SU-DHL-6 (cell line): ENCODE data around the gene ROBO2.

ENCODE experiments used
- H2AFZ ChIP-seq: fragments of 200-600 bp; sonication (generic); 2 replicates; pipeline ENCODE4 v1.6.1; 2014; ENCODE audit warnings: low read depth, mild to moderate bottlenecking, moderate library complexity, mixed read lengths, antibody characterized with exemption, low read length; ENCODE audit not compliant: severe bottlenecking
- H3F3A ChIP-seq: fragments of 200-600 bp; shearing (Covaris generic); 2 replicates; pipeline ENCODE4 v1.6.0; 2016; ENCODE audit warnings: antibody characterized with exemption, mild to moderate bottlenecking; ENCODE audit not compliant: insufficient read depth
- H3K27ac ChIP-seq: fragments of 200-600 bp; sonication (generic); 2 replicates; pipeline ENCODE4 v1.5.1; 2016; ENCODE audit warnings: low read depth, mild to moderate bottlenecking, low read length, moderate library complexity, mixed read lengths
- H3K27me3 ChIP-seq: fragments of 200-600 bp; sonication (generic), shearing (Covaris generic); 2 replicates; pipeline ENCODE4 v1.6.0; 2014; ENCODE audit warnings: mild to moderate bottlenecking, low read length
- H3K36me3 ChIP-seq: fragments of 200-600 bp; sonication (generic); 2 replicates; pipeline ENCODE4 v1.6.1; 2014; ENCODE audit warnings: mild to moderate bottlenecking, low read length, mixed read lengths
- H3K4me2 ChIP-seq: fragments of 300-600, 200-600 bp; shearing (Covaris generic), sonication (generic); 2 replicates; pipeline ENCODE4 v1.6.0; 2014; ENCODE audit warnings: low read length, low read depth, mild to moderate bottlenecking; ENCODE audit not compliant: poor library complexity, severe bottlenecking
- H3K4me3 ChIP-seq: fragments of 200-600 bp; sonication (generic); 2 replicates; pipeline ENCODE4 v1.5.1; 2014; ENCODE audit warnings: antibody characterized with exemption, low read length, mild to moderate bottlenecking, mixed read lengths; ENCODE audit not compliant: insufficient read depth, poor library complexity, severe bottlenecking
- H3K79me2 ChIP-seq: fragments of 200-600 bp; sonication (generic); 2 replicates; pipeline ENCODE4 v1.6.1; 2014; ENCODE audit warnings: mild to moderate bottlenecking, low read length, moderate library complexity; ENCODE audit not compliant: insufficient read depth
- H3K9ac ChIP-seq: fragments of 200-600 bp; sonication (generic); 2 replicates; pipeline ENCODE4 v1.7.0; 2014; ENCODE audit warnings: mild to moderate bottlenecking, low read length
- H3K9me2 ChIP-seq: fragments of 200-600 bp; sonication (generic); replicated peaks from 2 replicates; pipeline ENCODE4 v1.6.1; 2014; ENCODE audit warnings: low read length; ENCODE audit not compliant: insufficient read depth
- H3K9me3 ChIP-seq: fragments of 200-600 bp; sonication (generic); 2 replicates; pipeline ENCODE4 v1.6.1; 2014; ENCODE audit warnings: low read length, mixed read lengths; ENCODE audit not compliant: insufficient read depth
- H4K20me1 ChIP-seq: fragments of 200-600 bp; sonication (generic); 2 replicates; pipeline ENCODE4 v1.6.1; 2014; ENCODE audit warnings: low read depth, mild to moderate bottlenecking, antibody characterized with exemption, low read length, moderate library complexity, mixed read lengths
- EZH2phosphoT487 ChIP-seq: fragments of 200-600 bp; sonication (generic), shearing (Covaris generic); conservative IDR thresholded peaks from 2 replicates; pipeline ENCODE4 v1.6.1; 2018; ENCODE audit warnings: mild to moderate bottlenecking, antibody characterized with exemption, low read length, moderate library complexity, mixed read lengths
- TF ChIP-seq, protein P1 (sequence below): fragments of 200-600 bp; sonication (generic); IDR thresholded peaks from one replicate; pipeline ENCODE4 v1.5.1; 2017; ENCODE audit warnings: antibody characterized with exemption, mild to moderate bottlenecking, low read length, moderate library complexity; ENCODE audit not compliant: insufficient read depth, poor library complexity, severe bottlenecking

Gene ROBO2

DNA sequence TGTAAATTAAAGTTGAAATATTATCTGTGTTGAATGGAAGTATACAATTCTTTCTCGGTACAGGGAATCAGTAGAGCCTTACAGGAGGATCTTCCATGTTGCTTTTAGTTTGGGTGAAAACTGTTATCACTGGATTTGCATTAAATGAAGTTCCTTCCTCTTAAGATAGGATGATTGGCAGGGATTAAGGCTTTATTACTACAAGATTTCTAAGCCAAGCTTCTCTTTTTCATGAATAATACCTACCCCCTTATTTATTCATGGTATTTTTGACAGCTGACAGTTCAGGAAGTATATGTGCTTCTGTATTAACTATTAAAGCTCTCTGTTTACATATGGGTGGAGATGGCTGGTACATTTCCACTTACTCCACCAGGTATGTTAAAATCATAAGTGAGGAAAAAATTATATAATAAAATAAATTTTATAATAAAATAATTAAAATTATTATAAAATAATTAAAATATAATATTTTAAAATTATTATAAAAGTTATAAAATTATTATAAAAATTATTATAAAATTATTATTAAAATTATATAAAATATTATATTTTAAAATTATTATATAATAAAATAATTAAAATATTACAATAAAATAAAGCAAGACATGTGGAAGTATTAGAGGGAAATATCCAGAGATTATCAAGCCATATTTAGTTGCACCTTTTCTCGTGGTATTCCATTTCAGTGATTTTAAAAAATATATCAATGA, 332.9 kb downstream of the ROBO2 start:
- Histone ChIP-seq H3K36me3 (no peaks in the 10 kb centered on the region), H3F3A (no peaks in the 10 kb centered on the region), H3K27ac (no peak overlapping the region), H3K9me3 (no peaks in the 10 kb centered on the region), H3K4me2 (no peak overlapping the region), H2AFZ (no peak overlapping the region), H3K4me3 (no peak overlapping the region), H3K79me2 (no peaks in the 10 kb centered on the region), H4K20me1 (no peaks in the 10 kb centered on the region), H3K9ac (no peak overlapping the region), H3K9me2 (no peaks in the 10 kb centered on the region), H3K27me3 (no peaks in the 10 kb centered on the region)
- no peak for TF ChIP-seq EZH2phosphoT487

DNA sequence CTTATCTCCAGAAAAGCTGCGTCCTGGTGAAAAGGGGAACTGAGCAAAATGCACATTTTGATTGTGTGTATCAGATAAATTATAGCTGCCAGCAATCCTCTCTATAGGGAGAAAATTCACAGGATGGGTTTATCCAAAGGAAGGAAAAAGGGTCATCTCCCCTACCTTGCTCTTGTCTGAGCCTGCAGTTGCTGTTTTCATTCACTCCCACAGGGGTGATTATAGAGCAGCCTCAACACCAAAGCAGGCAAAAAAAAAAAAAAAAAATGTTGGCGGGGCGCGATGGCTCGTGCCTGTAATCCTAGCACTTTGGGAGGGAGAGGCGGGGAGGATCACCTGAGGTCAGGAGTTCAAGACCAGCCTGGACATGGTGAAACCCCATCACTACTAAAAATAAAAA, 333.7 kb downstream of the ROBO2 start:
- H3K27me3 ChIP-seq = no peaks in the 10 kb centered on the region
- H4K20me1 ChIP-seq = no peaks in the 10 kb centered on the region
- no peak overlapping the region for H3K4me2 ChIP-seq
- H3K9me3 ChIP-seq = no peaks in the 10 kb centered on the region
- no peak overlapping the region for H3K9ac ChIP-seq
- H3K4me3 ChIP-seq = no peak overlapping the region
- no peak overlapping the region for H3K27ac ChIP-seq
- TF ChIP-seq EZH2phosphoT487 = no peak
- TF ChIP-seq, protein P1, sequence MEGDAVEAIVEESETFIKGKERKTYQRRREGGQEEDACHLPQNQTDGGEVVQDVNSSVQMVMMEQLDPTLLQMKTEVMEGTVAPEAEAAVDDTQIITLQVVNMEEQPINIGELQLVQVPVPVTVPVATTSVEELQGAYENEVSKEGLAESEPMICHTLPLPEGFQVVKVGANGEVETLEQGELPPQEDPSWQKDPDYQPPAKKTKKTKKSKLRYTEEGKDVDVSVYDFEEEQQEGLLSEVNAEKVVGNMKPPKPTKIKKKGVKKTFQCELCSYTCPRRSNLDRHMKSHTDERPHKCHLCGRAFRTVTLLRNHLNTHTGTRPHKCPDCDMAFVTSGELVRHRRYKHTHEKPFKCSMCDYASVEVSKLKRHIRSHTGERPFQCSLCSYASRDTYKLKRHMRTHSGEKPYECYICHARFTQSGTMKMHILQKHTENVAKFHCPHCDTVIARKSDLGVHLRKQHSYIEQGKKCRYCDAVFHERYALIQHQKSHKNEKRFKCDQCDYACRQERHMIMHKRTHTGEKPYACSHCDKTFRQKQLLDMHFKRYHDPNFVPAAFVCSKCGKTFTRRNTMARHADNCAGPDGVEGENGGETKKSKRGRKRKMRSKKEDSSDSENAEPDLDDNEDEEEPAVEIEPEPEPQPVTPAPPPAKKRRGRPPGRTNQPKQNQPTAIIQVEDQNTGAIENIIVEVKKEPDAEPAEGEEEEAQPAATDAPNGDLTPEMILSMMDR = no peak
- no peaks in the 10 kb centered on the region for H3K79me2 ChIP-seq
- H3K9me2 ChIP-seq = no peaks in the 10 kb centered on the region
- no peaks in the 10 kb centered on the region for H3F3A ChIP-seq
- no peak overlapping the region for H2AFZ ChIP-seq
- H3K36me3 ChIP-seq = no peaks in the 10 kb centered on the region

DNA sequence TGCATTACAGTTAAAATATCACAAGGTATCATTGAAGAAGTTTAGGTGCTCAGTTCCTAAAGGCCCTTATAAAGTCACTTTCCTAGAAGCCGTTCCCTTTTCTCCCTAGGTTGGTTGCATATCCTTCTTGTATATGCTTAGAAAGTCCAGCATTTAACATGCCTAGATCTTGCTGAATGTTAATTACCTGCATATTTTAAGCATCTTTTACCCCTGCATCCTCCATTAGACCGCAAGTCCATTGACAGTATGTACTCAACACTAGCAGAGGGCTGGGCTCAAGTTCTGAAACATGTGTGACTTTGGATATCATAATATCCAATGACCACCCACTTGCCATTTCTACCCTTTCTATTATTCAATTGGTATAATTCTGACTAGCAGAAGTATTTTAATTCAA, 336.6 kb downstream of the ROBO2 start:
- Histone ChIP-seq H3K27me3 (no peaks in the 10 kb centered on the region), H3K9ac (no peak overlapping the region), H3K36me3 (no peaks in the 10 kb centered on the region), H3K4me2 (no peak overlapping the region), H3K9me2 (no peaks in the 10 kb centered on the region), H3F3A (no peaks in the 10 kb centered on the region), H3K9me3 (no peaks in the 10 kb centered on the region), H3K79me2 (no peaks in the 10 kb centered on the region), H2AFZ (no peak overlapping the region), H4K20me1 (no peaks in the 10 kb centered on the region), H3K27ac (no peak overlapping the region), H3K4me3 (no peak overlapping the region)
- no peak for TF ChIP-seq EZH2phosphoT487
- TF ChIP-seq, protein P1 = no peak

DNA sequence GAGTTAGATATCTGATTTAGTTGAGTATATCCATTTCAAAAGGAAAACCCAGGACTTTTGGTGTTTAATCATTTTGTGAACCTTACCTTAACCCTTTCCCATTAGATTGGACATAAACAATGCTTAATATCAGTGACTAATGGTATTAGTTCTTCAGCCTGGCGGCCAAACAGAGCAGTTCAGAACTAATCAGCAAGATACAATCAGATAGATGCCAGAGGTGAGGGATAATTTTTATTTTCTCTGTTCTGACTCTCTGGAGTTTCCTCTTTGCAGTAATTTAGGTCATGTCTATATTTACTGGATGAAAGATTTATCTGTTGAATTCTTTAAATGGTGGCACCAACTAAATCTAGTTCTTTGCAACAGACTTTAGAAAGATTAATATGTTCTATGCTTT, 337.8 kb downstream of the ROBO2 start:
- no peak overlapping the region for H3K4me3 ChIP-seq
- no peaks in the 10 kb centered on the region for H3K9me2 ChIP-seq
- no peak overlapping the region for H3K4me2 ChIP-seq
- no peak overlapping the region for H3K27ac ChIP-seq
- no peaks in the 10 kb centered on the region for H3K36me3 ChIP-seq
- H2AFZ ChIP-seq = no peak overlapping the region
- no peak overlapping the region for H3K9ac ChIP-seq
- TF ChIP-seq, protein P1 = no peak
- TF ChIP-seq EZH2phosphoT487 = no peak
- H3K9me3 ChIP-seq = no peaks in the 10 kb centered on the region
- H3K79me2 ChIP-seq = no peaks in the 10 kb centered on the region
- H4K20me1 ChIP-seq = no peaks in the 10 kb centered on the region
- H3F3A ChIP-seq = no peaks in the 10 kb centered on the region
- H3K27me3 ChIP-seq = no peaks in the 10 kb centered on the region
